Left lung (tissue), 10 donors: ENCODE measurements around the gene CTNND2. TPM values are rescaled to one million over a fixed set of nuclear protein-coding genes. Genes with fewer than 3 reads are reported as not detected.

ENCODE experiments used
- ATAC-seq: fragments of 200-7000 bp; cut with Tn5 transposase; one replicate; pipeline ENCODE4 v1.9.1; 2020; ENCODE audit warnings: moderate library complexity
- DNase-seq, 4 donors: peaks; one replicate each; pipeline ENCODE4 v3.0.0-alpha.2; 2013 to 2020
- H3K27ac ChIP-seq, 2 donors: fragments of 200-600 bp; sonication (generic) in 1 of 2; one replicate each; pipeline versions ENCODE4 v1.5.0 to v1.8.0; 2020 to 2021
- H3K27me3 ChIP-seq, 2 donors: fragments of 200-600 bp; sonication (generic) in 1 of 2; one replicate each; pipeline versions ENCODE4 v1.5.0 to v1.8.0; 2020 to 2021
- H3K36me3 ChIP-seq, 2 donors: fragments of 200-600 bp; sonication (generic) in 1 of 2; one replicate each; pipeline versions ENCODE4 v1.5.0 to v1.8.0; 2020 to 2021
- H3K4me1 ChIP-seq, 2 donors: fragments of 200-600 bp; one replicate each; pipeline ENCODE4 v1.8.0; 2021
- H3K4me3 ChIP-seq, 2 donors: fragments of 200-600 bp; sonication (generic) in 1 of 2; one replicate each; pipeline versions ENCODE4 v1.5.0 to v1.8.0; 2020 to 2021; ENCODE audit warnings: mild to moderate bottlenecking in 1 of 2
- H3K9me3 ChIP-seq, 2 donors: fragments of 200-600 bp; sonication (generic) in 1 of 2; one replicate each; pipeline versions ENCODE4 v1.5.0 to v1.8.0; 2020 to 2021
- intact Hi-C, 2 donors: fragments of 100-400 bp; cut with DNase I; formaldehyde crosslinking; loops; one replicate each; pipeline versions ENCODE4 v1.11.2 to v1.14.2; 2022
- polyA plus RNA-seq, 6 donors: library from polyadenylated mRNA; unstranded; fragments of 120-200 nt; gene quantifications; one replicate each; pipeline ENCODE4 v1.2.1, GENCODE V29; 2013; ENCODE audit not compliant: insufficient read length in 6 of 6
- total RNA-seq, 2 donors: library from RNA; stranded (reverse); fragmentation: NEBNext Ultra II Directional; extraction: Animal tissue kit (Norgen Biotek cat#: 25700); gene quantifications; one replicate each; pipeline ENCODE4 v1.2.1, GENCODE V29; 2021
- TF ChIP-seq, protein P1 (sequence below), 2 donors: fragments of 200-600 bp; sonication (generic) in 1 of 2; IDR thresholded peaks; one replicate each; pipeline versions ENCODE4 v1.5.0 to v1.8.0; 2021; ENCODE audit warnings: antibody characterized with exemption in 2 of 2
- donor health status: DM: no; HTN: yes; CAD: no.
- donor health status: DM: no; HTN: no; CAD: no.

Gene CTNND2
- total and polyA plus RNA-seq, 8 donors = 1.2 to 4.2 (median 2.2) TPM; not detected in 1

DNA sequence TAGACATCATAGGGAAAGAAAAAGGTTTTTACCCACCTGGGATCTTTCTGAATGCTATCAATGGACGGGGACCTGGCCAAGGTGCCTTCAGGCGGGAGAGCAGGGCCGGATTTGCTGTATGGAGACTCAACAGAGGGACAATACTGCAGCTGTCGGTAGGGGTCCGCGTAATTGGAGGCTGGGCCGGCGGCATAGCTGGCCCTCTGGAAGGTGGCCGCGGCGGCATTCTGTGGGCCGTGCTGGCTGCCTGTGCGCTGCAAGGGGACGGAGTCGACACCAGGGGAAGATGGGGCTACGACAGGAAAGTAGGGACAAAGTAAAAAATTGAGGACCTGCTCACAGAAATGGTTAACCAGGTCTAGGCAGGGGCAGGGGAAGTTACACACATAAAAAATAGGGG, 557.9 kb downstream of the CTNND2 start:
- H3K27ac ChIP-seq = no peak overlapping the region
- intact Hi-C loops = no loop called here
- H3K9me3 ChIP-seq = no peaks in the 10 kb centered on the region
- DNase-seq (no peak), ATAC-seq (no peak)
- TF ChIP-seq, protein P1, sequence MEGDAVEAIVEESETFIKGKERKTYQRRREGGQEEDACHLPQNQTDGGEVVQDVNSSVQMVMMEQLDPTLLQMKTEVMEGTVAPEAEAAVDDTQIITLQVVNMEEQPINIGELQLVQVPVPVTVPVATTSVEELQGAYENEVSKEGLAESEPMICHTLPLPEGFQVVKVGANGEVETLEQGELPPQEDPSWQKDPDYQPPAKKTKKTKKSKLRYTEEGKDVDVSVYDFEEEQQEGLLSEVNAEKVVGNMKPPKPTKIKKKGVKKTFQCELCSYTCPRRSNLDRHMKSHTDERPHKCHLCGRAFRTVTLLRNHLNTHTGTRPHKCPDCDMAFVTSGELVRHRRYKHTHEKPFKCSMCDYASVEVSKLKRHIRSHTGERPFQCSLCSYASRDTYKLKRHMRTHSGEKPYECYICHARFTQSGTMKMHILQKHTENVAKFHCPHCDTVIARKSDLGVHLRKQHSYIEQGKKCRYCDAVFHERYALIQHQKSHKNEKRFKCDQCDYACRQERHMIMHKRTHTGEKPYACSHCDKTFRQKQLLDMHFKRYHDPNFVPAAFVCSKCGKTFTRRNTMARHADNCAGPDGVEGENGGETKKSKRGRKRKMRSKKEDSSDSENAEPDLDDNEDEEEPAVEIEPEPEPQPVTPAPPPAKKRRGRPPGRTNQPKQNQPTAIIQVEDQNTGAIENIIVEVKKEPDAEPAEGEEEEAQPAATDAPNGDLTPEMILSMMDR (IDR thresholded peaks at IDR 0.05) = no peak
- no peaks in the 10 kb centered on the region for H3K36me3 ChIP-seq
- H3K27me3 ChIP-seq = no peaks in the 10 kb centered on the region
- no peak overlapping the region for H3K4me3 ChIP-seq
- H3K4me1 ChIP-seq = no peaks in the 10 kb centered on the region

GRCh38 chr5:11335881-11336760, 568.1 kb downstream of the CTNND2 start:
- ATAC-seq (no peak), DNase-seq (no peak)
- intact Hi-C loops = no loop called here
- no peaks in the 10 kb centered on the region for H3K4me1 ChIP-seq
- H3K27me3 ChIP-seq = no peaks in the 10 kb centered on the region
- no peaks in the 10 kb centered on the region for H3K36me3 ChIP-seq
- H3K27ac ChIP-seq = no peak overlapping the region
- H3K9me3 ChIP-seq = no peaks in the 10 kb centered on the region
- TF ChIP-seq, protein P1 (IDR thresholded peaks at IDR 0.05) = no peak
- no peak overlapping the region for H3K4me3 ChIP-seq

- ATAC-seq (no peak), DNase-seq (no peak)
- H3K27ac ChIP-seq = no peak overlapping the region
- H3K4me3 ChIP-seq = no peak overlapping the region
- H3K27me3 ChIP-seq = no peaks in the 10 kb centered on the region
- H3K4me1 ChIP-seq = no peaks in the 10 kb centered on the region
- TF ChIP-seq, protein P1 (IDR thresholded peaks at IDR 0.05) = no peak
- intact Hi-C loops = no loop called here
- no peaks in the 10 kb centered on the region for H3K36me3 ChIP-seq
- H3K9me3 ChIP-seq = no peaks in the 10 kb centered on the region
These were observed 569.8 kb downstream of the CTNND2 start for GRCh38 chr5:11334404-11334803.

DNA sequence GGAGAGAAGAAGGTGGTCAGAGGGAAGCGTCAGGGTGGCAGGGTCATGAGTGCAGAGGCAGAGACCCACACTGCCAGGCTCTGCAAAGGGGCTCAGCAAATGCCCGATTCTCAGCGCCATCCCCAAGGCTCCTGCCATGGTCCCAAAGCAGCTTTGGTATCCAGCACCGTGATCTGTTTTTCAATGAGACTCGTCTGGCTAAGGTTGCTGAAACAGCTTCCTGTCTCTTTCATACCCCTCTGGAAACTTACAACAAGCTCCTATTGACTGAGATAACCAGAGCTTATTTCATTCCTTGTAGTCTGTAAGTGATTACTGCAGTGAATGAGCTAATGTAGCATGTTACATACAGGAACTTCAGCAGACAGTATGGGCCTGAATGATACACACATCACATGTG, 574.6 kb downstream of the CTNND2 start:
- intact Hi-C loops = no loop called here
- Histone ChIP-seq H3K4me3 (no peak overlapping the region), H3K4me1 (no peaks in the 10 kb centered on the region), H3K9me3 (no peaks in the 10 kb centered on the region), H3K36me3 (no peaks in the 10 kb centered on the region), H3K27me3 (no peaks in the 10 kb centered on the region), H3K27ac (no peak overlapping the region)
- ATAC-seq (no peak), DNase-seq (no peak)
- TF ChIP-seq, protein P1 (IDR thresholded peaks at IDR 0.05) = no peak

GRCh38 chr5:11324521-11325289, 579.5 kb downstream of the CTNND2 start:
- peak in 2 of 4 donors; percentile 43 to 67 for DNase-seq
- H3K27ac ChIP-seq = no peak overlapping the region
- TF ChIP-seq, protein P1 (IDR thresholded peaks at IDR 0.05) = no peak
- no peaks in the 10 kb centered on the region for H3K27me3 ChIP-seq
- ATAC-seq = no peak
- peaks cover 0 to 10% of the 10 kb centered on the region in 2 donors for H3K4me1 ChIP-seq
- H3K36me3 ChIP-seq = no peaks in the 10 kb centered on the region
- intact Hi-C loops = no loop called here
- no peak overlapping the region for H3K4me3 ChIP-seq
- H3K9me3 ChIP-seq = no peaks in the 10 kb centered on the region
